ENCODE measurements around the gene SPDYE2.
"Not testable (repeated sequence)": the region's sequence is repeated elsewhere in the genome, so short reads cannot be mapped to it uniquely, and the experiment has no call there.

SPDYE2 gene

DNA sequence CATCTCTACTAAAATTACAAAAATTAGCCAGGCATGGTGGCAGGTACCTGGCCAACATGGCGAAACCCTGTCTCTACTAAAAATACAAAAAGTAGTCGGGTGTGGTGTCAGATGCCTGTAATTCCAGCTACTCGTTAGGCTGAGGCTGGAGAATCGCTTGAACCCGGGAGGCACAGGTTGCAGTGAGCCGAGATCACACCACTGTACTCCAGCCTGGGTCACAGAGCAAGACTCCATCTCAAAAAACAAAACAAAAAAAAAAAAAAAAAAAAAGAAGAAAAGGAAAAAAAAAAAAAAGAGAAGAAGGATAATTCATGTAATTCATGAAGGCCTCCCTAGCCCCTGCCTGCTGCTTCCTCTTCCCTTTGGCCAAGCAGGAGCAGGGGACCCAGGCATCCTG is 10.4 kb upstream of the SPDYE2 start:
- DNase-seq, result not testable (repeated sequence)

- not testable (repeated sequence) for DNase-seq
Measured at GRCh38 chr7:102542083-102542482, 8.9 kb upstream of the SPDYE2 start.

GRCh38 chr7:102542771-102543170 is 8.3 kb upstream of the SPDYE2 start:
- not testable (repeated sequence) for DNase-seq

GRCh38 chr7:102543596-102543995 is 7.4 kb upstream of the SPDYE2 start, which contains the start of gene UPK3BL2:
UPK3BL2 (minus strand) TSS chr7:102543696; CDS start chr7:102543636, 60 bp downstream.
- DNase-seq, result not testable (repeated sequence)

- DNase-seq, result not testable (repeated sequence)
Measured at GRCh38 chr7:102544372-102544771, 6.7 kb upstream of the SPDYE2 start.

DNA sequence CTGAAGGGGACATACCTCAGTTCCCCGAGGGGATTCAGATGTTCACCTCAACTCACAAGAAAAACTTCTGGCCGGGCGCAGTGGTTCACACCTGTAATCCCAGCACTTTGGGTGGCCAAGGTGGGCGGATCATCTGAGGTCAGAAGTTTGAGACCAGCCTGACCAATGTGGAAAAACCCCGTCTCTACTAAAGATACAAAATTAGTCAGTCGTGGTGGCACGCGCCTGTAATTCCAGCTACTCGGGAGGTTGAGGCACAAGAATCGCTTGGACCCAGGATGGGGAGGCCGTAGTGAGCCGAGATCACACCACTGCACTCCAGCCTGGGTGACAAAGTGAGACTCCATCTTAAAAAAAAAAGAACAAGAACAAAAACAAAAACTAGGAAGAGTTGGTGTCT is 5.7 kb upstream of the SPDYE2 start:
- DNase-seq, result not testable (repeated sequence)

DNA sequence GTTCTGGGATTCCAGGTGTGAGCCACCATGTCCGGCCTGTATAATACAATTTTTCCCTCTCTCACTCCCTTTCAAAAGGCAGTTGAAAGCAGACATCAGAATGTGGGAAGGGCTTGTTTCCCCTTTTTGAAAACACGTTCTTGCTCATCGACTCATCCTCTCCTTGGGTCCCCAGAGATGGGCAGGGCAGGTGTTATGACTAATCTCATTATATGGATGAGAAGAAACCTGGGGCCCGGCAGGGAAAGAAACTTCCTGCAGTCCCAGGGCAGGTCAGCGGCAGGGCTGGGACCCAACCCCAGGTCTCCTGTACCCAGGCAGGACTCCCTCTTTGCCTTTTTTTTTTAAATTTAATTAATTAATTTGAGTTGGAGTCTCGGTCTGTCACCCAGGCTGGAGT is 4.7 kb upstream of the SPDYE2 start:
- DNase-seq, result not testable (repeated sequence)

DNA sequence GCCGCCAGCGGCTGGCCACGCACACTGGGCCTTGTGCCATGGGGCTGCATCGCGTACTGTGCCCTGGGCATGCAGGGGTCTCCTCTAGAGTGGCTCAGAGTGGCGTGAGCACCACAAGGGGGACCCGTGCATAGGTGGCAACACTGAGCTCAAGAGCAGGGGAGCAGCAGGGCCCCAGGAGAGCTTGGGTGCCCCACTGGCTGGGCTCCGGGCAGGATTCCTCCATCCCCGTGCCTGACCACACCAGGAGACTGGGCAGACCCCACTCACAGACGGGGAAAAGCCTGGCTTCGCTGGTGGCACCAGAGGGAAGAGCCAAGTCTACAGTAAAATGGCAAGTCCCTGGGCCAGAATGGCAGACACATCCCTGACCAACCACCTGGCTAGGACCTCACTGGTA is 17.6 kb downstream of the SPDYE2 start:
- DNase-seq, result not testable (repeated sequence)

GRCh38 chr7:102572261-102573239 is 21.5 kb downstream of the SPDYE2 start, which contains the start of gene POLR2J3:
POLR2J3 (minus strand) TSS chr7:102572583; CDS start chr7:102572521, 62 bp downstream.
- peak; percentile 97 for DNase-seq

DNA sequence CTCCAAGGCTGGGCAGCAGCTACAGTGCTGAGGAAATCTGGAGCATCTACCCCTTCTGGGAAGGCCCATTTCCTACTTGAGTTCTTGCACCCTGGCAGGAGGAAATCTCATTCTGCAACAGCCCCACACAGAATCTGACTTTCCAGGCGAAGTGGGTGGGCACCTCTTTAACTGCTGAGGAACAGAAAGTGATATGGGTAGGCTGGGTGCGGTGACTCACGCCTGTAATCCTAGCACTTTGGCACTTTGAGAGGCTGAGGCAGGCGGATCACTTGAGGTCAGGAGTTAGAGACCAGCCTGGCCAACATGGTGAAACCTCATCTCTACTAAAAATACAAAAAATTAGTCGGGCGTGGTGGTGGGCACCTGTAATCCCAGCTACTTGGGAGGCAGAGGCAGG is 23.6 kb downstream of the SPDYE2 start:
- not testable (repeated sequence) for DNase-seq

- DNase-seq, result not testable (repeated sequence)
Measured at GRCh38 chr7:102576363-102576762, 25.3 kb downstream of the SPDYE2 start.

DNA sequence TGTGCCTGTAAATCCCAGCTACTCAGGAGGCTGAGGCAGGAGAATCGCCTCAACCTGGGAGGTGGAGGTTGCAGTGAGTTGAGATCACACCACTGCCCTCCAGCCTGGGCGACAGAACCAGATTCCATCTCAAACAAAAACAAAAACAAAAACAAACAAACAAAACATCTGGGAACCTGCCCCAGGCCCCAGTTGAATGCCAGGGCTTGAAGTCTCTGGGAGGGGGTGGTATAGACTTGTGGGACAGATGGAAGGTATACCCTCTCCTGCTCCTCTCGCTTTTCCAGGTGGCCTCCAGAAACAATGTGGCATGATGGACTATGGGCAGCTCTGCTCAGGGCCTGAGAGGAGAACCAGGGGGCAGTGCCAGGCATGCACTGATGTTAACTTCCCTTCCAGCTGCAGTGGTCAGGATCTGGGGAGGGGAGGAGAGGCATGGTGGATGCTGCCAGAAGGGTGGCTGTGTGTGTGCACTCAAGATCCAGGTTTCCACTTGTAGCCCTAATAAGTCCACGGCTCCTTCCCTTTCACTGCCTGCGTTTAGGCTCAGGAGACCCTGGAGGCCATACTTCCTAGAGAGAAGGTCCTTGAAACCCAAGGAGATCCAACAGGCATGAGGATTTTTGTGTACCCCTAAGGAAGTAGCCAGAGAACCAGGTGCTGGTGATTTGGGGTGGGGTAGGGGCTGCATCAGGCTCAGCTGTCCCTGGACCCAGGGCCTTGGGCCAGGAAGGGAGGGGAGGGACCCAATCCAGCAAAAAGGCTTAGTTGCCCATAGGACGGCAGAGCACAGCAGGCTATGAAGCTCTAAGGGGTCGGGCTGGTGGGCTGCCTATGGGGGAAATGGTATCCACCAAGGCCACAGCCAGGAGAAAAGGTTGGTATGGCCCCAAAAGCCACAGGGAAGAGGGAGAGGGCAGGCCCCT is 26.6 kb downstream of the SPDYE2 start:
- DNase-seq, result not testable (repeated sequence)

DNA sequence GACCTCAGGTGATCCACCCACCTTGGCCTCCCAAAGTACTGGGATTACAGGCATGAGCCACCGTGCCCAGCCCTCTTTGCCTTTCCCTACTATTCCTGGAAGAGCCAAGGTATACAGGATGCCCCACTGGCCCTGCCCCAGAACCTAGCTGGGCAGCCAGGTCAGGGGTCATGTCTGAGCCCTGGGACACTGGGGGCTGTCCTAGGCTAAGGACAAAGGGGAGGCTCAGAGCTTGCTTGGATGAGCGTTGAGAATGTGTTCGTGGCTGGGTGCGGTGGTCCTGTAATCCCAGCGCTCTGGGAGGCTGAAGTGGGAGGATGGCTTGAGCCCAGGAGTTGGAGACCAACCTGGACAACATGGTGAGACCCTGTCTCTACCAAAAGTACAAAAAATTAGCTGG is 27.5 kb downstream of the SPDYE2 start:
- not testable (repeated sequence) for DNase-seq

GRCh38 chr7:102581722-102582121 is 30.7 kb downstream of the SPDYE2 start:
- DNase-seq, result not testable (repeated sequence)

DNA sequence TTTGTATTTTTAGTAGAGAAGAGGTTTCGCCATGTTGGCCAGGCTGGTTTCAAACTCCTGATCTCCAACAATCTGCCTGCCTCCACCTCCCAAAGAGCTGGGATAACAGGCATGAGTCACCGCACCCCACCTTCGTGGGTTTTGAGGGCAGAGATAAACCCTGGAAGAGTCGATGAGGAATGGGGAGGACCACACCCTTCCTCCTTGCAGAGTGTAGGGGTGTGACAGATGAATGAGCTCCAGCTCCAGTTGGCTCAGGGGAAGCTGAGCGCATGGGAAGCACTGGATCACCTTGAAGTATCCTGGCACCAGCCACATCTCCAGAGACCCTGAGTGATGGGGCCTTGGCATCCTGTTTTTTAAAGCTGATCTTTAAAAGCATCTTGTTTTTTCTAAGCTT is 32.5 kb downstream of the SPDYE2 start:
- DNase-seq, result not testable (repeated sequence)

GRCh38 chr7:102589857-102590256 is 38.8 kb downstream of the SPDYE2 start:
- DNase-seq, result not testable (repeated sequence)

- DNase-seq, result not testable (repeated sequence)
Measured at GRCh38 chr7:102592477-102593019, 41.5 kb downstream of the SPDYE2 start.

DNA sequence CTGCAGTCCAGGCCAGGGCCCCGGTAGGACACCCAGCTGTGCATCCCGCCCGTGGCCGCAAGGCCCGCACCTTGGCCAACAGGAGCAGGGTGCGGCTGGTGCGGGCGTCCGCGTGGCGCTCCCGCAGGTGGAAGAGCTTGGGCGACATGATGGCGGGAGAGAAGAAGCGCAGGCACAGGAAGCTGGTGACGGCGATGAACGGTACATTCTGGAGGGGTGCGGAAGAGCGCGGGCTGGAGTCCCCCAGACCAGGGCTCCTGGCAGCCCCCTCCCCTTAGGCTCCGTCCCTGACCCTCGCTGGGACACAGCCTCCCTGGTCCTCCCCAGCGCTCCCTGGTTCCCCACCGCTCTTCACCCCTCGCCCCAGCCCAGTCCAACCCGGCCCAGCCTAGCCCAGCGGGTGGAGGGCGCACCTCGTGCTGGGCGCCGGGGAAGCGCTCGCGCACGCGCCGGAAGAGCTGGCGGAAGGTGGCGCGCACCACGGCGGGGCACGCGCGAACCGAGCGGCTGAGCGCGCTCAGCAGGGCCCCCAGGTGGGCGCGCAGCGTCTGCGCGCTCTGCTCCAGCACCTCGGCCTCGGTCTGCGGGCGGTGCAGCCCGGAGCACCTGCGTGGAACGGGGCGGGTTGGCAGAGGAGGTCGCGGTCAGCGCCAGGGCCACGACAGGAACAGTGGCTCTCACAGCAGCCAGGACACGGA is 42.8 kb downstream of the SPDYE2 start:
- not testable (repeated sequence) for DNase-seq

- not testable (repeated sequence) for DNase-seq
Measured at GRCh38 chr7:102596036-102596435, 45.0 kb downstream of the SPDYE2 start.

DNA sequence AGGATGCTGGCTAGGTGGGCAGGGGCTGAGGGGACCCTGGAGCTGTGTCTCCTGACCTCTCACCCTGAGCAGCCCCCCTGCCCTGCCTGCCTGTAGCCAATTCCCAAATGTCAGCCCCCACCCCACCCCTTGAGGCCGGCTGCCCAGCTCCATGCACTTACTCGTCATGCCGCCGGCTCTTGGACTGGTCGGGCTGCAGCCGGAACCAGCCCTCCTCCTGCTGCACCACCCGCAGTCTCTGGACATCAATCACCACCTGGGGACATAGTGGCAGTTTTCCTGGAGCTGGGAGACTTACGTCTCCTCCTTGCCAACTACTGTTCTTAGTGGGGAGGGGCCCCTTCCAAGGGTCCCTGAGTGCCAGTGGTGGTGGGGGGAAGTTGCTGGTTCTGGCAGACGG is 48.7 kb downstream of the SPDYE2 start:
- not testable (repeated sequence) for DNase-seq

DNA sequence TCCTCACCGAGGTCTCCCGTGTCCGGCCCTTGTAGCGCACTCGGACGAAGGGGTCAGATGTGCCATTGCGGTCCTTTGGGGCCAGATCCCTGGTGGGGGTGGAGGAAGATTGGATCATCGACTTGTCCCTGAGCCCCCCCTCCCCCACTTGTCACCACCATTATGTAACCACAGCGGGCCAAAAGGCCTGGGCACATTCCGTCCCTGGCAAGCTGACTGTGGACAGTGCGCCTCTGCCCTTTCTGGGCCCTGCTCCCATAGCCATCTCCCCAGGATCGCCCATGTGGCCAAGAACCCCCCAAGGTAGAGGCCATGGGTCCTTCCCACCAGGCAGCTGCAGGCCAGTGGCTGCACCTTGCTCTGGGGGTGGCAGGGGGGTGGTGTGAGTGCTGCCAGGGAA is 51.3 kb downstream of the SPDYE2 start:
- DNase-seq, result not testable (repeated sequence)

Data from suppressor macrophage treated with lipopolysaccharide for 4 hours (primary cell).